GM21515 (cell line): ENCODE measurements around the gene E4F1.

Experiments
- ATAC-seq: cut with Tn5 transposase; IDR thresholded peaks from one replicate; pipeline ENCODE4 v1.9.1; 2021; ENCODE audit not compliant: unreplicated experiment

The E4F1 gene

GRCh38 chr16:2270588-2271470 lies 47.4 kb downstream of the E4F1 start:
- no peak for ATAC-seq

- ATAC-seq: no peak
These were observed 48.6 kb downstream of the E4F1 start for GRCh38 chr16:2271848-2272461.

GRCh38 chr16:2273484-2273883 lies 50.1 kb downstream of the E4F1 start:
- ATAC-seq: no peak

GRCh38 chr16:2273931-2274330 lies 50.5 kb downstream of the E4F1 start:
- no peak for ATAC-seq

- ATAC-seq: no peak
These were observed 52.3 kb downstream of the E4F1 start for GRCh38 chr16:2275476-2276367.

- ATAC-seq: no peak
These were observed 53.2 kb downstream of the E4F1 start for GRCh38 chr16:2276368-2277195.

GRCh38 chr16:2277466-2278271 lies 54.3 kb downstream of the E4F1 start:
- no peak for ATAC-seq

- ATAC-seq: no peak
These were observed 54.8 kb downstream of the E4F1 start for GRCh38 chr16:2278272-2278608.

GRCh38 chr16:2278956-2279800 lies 55.8 kb downstream of the E4F1 start:
- ATAC-seq: no peak

- ATAC-seq: no peak
These were observed 57.1 kb downstream of the E4F1 start for GRCh38 chr16:2280461-2280860.

- no peak for ATAC-seq
These were observed 57.7 kb downstream of the E4F1 start for GRCh38 chr16:2280981-2281542.

GRCh38 chr16:2282262-2282661 lies 58.9 kb downstream of the E4F1 start:
- ATAC-seq: no peak

- no peak for ATAC-seq
These were observed 59.6 kb downstream of the E4F1 start for GRCh38 chr16:2282866-2283555.

GRCh38 chr16:2284001-2284770 lies 60.8 kb downstream of the E4F1 start:
- no peak for ATAC-seq

GRCh38 chr16:2284797-2285576 lies 61.6 kb downstream of the E4F1 start:
- ATAC-seq: no peak
